Pancreas (tissue), 10 donors: ENCODE measurements around the gene FRS3. TPM values are rescaled to one million over a fixed set of nuclear protein-coding genes. Genes with fewer than 3 reads are reported as not detected.

Experiments
- ATAC-seq, 4 donors: fragments of 200-7000 bp; cut with Tn5 transposase; one replicate each; pipeline versions ENCODE4 v1.8.0 to v1.9.1; 2020; ENCODE audit warnings: mild to moderate bottlenecking in 4 of 4, moderate library complexity in 4 of 4
- DNase-seq, 6 donors: peaks; one replicate each; pipeline ENCODE4 v3.0.0-alpha.2; 2020
- FAIRE-seq: peaks from 2 replicates; lab custom pipeline; 2012; peaks lifted over from hg19 to GRCh38; lab: Jason Lieb, UNC
- H3K27ac ChIP-seq, 4 donors: fragments of 200-600 bp; sonication (generic); 1 replicate in 3 of 4; 2 replicates in 1 of 4; pipeline versions ENCODE4 v1.5.0 to v1.8.0; 2020
- H3K27me3 ChIP-seq, 4 donors: fragments of 200-600 bp; one replicate each; pipeline ENCODE4 v1.8.0; 2021
- H3K36me3 ChIP-seq, 3 donors: fragments of 200-600 bp; sonication (generic) in 1 of 3; one replicate each; pipeline versions ENCODE4 v1.5.0 to v1.8.0; 2020 to 2021
- H3K4me1 ChIP-seq, 3 donors: fragments of 200-600 bp; one replicate each; pipeline ENCODE4 v1.8.0; 2021
- H3K4me3 ChIP-seq, 4 donors: fragments of 200-600 bp; sonication (generic) in 2 of 4; one replicate each; pipeline versions ENCODE4 v1.5.0 to v1.8.0; 2020 to 2021
- H3K9me3 ChIP-seq, 4 donors: fragments of 200-600 bp; one replicate each; pipeline ENCODE4 v1.8.0; 2021
- WGBS, 2 donors: extraction: QIAGEN DNeasy Blood & Tissue Kit; methylation state at CpG; one replicate each; pipeline ENCODE4 v1.1.7; 2013; 5-methylcytosine and 5-hydroxymethylcytosine counted together
- intact Hi-C, 3 donors: fragments of 100-400 bp; cut with DNase I; formaldehyde crosslinking; loops; one replicate each; pipeline versions ENCODE4 v1.11.1 to v1.14.2; 2022
- polyA plus RNA-seq, 2 donors: library from polyadenylated mRNA; stranded (reverse); fragments of 200-250 nt; gene quantifications; one replicate each; pipeline ENCODE4 v1.2.3, GENCODE V29; 2013
- total RNA-seq, 6 donors: library from RNA; stranded (reverse); fragmentation: NEBNext Ultra II Directional in 4 of 6; extraction: Animal tissue kit (Norgen Biotek cat#: 25700) in 4 of 6; gene quantifications; one replicate each; pipeline versions ENCODE4 v1.2.1 to v1.2.4, GENCODE V29; 2021 to 2023
- TF ChIP-seq, protein P1 (sequence below), 4 donors: fragments of 200-600 bp; sonication (generic) in 3 of 4; IDR thresholded peaks; one replicate each; pipeline versions ENCODE4 v1.5.0 to v1.8.0; 2021; ENCODE audit warnings: antibody characterized with exemption in 4 of 4
- donor health status: healthy with polysubstance abuse.
- donor health status: DM: no; HTN: no; CAD: no; lungs with moderate emphysema.
- donor health status: DM: no; HTN: no; CAD: no.
- donor health status: control.
- donor health status: control.
- donor health status: Bipolar disorder and iron deficiency.
- donor health status: DM: yes; HTN: yes; CAD: no.
- donor health status: DM: no; HTN: no; CAD: no.
- donor health status: DM: no; HTN: no; CAD: no.
- donor health status: DM: yes; HTN: yes; CAD: no.

The FRS3 gene, protein sequence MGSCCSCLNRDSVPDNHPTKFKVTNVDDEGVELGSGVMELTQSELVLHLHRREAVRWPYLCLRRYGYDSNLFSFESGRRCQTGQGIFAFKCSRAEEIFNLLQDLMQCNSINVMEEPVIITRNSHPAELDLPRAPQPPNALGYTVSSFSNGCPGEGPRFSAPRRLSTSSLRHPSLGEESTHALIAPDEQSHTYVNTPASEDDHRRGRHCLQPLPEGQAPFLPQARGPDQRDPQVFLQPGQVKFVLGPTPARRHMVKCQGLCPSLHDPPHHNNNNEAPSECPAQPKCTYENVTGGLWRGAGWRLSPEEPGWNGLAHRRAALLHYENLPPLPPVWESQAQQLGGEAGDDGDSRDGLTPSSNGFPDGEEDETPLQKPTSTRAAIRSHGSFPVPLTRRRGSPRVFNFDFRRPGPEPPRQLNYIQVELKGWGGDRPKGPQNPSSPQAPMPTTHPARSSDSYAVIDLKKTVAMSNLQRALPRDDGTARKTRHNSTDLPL
- total RNA-seq (1 to 10 TPM; 2.1 to 5.2 (median 2.7) TPM), polyA plus RNA-seq (1 to 10 TPM; 6.6 to 7.8 TPM)

DNA sequence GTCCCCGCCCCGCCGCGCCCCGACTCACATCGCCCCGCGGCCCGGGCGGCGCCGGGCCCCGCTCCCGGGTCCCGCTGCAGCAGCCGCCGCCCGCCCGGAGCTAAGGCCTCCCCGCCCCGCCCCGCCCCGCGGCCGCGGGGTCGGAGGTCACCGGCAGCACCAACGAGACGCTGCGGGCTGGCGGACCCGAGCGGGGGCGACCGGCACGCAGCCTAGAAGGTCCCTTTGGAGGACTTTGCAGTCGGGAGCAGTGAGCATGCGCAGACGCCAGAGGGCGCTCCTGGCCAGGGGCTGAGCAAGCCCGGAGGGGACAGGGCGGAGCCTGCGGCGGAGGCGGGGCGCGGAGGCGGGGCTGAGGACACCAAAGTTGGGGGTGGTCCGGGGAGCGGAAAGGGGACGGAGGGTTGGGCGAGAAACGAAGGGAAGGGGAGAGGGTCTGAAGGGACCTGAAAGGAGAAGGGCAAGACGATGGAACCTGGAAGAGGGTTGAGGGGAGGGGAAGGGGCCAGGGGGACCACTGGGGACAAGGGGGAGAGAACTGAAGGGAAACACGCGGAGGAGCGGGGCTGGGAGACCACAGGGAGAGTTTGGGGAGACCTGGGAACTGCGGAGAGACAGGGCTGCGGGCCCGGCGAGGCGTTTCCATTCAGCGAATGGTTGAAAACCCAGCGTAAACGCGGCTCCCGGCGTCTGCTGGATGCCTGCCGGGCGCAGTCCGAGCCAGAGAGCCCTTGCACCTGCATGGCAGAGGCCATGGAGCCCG is at the start of gene FRS3:
Gene FRS3 (minus strand): TSS at position 113 of the 763 bp plus-strand sequence. CDS start 2,913 bp downstream, outside the sequence.
- Histone ChIP-seq H3K36me3 (no peaks in the 10 kb centered on the region), H3K9me3 (no peaks in the 10 kb centered on the region), H3K27me3 (no peaks in the 10 kb centered on the region), H3K4me1 (peaks cover 5 to 14% (median 6%) of the 10 kb centered on the region in 3 donors), H3K4me3 (peak within 1 kb of the TSS; percentile 51 to 79 (median 64)), H3K27ac (peak within 1 kb of the TSS; percentile 50 to 91 (median 72))
- no peak for FAIRE-seq
- DNase-seq, result peak; percentile 98 to 100 (median 100)
- intact Hi-C loops, result loop anchor here in 2 of 3 donors (10.0 kb wide), 3 partner anchors 155 to 265 kb away; no protein-coding TSS in a partner anchor
- 0 to 1% methylated on average over 60 to 73 of the region's 73 CpGs for WGBS, 2 donors
- ATAC-seq, result peak; percentile 90 to 97 (median 92)
- TF ChIP-seq, protein P1, sequence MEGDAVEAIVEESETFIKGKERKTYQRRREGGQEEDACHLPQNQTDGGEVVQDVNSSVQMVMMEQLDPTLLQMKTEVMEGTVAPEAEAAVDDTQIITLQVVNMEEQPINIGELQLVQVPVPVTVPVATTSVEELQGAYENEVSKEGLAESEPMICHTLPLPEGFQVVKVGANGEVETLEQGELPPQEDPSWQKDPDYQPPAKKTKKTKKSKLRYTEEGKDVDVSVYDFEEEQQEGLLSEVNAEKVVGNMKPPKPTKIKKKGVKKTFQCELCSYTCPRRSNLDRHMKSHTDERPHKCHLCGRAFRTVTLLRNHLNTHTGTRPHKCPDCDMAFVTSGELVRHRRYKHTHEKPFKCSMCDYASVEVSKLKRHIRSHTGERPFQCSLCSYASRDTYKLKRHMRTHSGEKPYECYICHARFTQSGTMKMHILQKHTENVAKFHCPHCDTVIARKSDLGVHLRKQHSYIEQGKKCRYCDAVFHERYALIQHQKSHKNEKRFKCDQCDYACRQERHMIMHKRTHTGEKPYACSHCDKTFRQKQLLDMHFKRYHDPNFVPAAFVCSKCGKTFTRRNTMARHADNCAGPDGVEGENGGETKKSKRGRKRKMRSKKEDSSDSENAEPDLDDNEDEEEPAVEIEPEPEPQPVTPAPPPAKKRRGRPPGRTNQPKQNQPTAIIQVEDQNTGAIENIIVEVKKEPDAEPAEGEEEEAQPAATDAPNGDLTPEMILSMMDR (IDR thresholded peaks at IDR 0.05), result peak; percentile 70 to 91 (median 88)

DNA sequence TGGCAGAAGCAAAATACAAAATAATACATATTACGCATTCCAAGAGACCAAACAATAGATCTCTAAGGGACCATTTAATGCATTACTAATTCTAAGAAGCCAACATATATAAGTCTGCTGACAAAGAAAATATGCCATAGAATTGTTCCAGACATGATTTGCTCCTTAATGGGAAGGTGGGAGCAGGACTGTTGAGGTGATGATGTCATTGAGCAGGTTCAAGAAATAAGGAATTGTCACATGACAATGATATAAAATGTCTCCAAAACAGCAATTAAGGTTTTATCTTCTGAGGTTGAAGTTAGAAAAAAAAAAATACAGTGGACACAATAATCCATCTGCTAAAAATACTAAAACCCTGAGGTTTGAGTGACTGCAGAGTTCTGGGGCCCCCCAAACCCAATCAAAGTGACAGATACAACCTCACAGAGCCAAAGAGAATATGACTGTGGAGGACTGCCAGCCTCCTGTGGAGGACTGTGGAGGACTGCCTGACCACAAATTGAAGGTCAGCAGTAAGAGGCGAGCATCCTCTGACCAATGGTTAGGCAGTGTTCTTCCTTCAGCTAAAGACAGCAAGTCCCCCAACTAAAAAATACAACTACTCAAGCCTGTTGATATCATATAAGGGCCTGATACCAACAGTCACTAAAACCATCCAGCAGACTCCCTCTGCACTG is 46.8 kb upstream of the FRS3 start:
- H3K4me1 ChIP-seq, result no peaks in the 10 kb centered on the region
- no peak for DNase-seq
- no peak overlapping the region for H3K4me3 ChIP-seq
- ATAC-seq, result no peak
- TF ChIP-seq, protein P1 (IDR thresholded peaks at IDR 0.05), result no peak
- no peaks in the 10 kb centered on the region for H3K36me3 ChIP-seq
- 93 to 97% methylated on average over 2 of the region's 2 CpGs for WGBS, 2 donors
- no peak overlapping the region for H3K27ac ChIP-seq
- no peaks in the 10 kb centered on the region for H3K9me3 ChIP-seq
- H3K27me3 ChIP-seq, result no peaks in the 10 kb centered on the region
- no peak for FAIRE-seq
- intact Hi-C loops, result no loop called here

DNA sequence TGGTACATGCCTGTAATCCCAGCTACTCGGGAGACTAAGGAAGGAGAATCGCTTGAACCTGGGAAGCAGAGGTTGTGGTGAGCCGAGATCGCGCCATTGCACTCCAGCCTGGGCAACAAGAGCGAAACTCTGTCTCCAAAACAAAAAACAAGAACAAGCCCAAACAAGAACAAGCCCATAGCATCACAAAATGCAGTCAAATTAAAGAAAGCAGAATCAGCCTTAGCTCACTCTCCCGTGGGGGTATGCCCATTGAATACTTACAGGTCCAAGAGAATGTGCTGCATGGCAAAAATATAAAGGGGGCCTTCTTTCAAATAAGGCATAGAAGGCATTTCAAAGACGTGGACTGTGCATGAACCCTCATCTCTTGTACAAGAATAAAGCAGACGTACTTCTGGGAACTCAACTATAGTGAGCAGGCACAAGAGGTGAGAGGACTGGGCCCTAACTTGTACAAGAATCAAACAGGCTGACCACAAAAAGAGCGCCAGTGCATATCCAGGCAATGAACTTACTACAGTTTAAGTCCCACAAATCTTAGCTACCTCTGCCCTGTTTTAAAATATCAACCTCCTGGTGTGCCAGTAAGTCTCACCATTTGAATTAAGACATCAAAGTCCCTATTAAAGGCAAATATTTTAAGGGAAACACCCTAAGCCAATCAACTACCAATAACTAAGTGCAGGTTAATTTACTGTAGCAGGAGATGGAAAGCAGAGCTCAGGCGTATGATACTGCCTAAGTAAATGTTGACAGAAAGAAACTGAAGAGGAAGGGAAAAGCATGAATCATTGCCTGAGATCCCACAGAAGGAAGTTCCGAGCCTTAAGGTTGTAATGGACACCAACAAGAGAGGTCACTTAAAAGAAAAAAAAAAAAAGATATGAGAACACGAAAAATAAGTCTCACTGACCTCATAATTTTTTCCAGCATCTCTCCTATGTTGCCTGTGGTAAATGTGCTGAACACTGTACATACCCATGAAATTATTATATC is 45.2 kb upstream of the FRS3 start:
- intact Hi-C loops, result no loop called here
- TF ChIP-seq, protein P1 (IDR thresholded peaks at IDR 0.05), result no peak
- H3K9me3 ChIP-seq, result no peaks in the 10 kb centered on the region
- no peak for FAIRE-seq
- no peaks in the 10 kb centered on the region for H3K27me3 ChIP-seq
- H3K4me3 ChIP-seq, result no peak overlapping the region
- H3K27ac ChIP-seq, result no peak overlapping the region
- peak in 2 of 4 donors; percentile 70 to 81 for ATAC-seq
- no peaks in the 10 kb centered on the region for H3K36me3 ChIP-seq
- no peaks in the 10 kb centered on the region for H3K4me1 ChIP-seq
- DNase-seq, result no peak
- 83 to 88% methylated on average over 13 of the region's 13 CpGs for WGBS, 2 donors

DNA sequence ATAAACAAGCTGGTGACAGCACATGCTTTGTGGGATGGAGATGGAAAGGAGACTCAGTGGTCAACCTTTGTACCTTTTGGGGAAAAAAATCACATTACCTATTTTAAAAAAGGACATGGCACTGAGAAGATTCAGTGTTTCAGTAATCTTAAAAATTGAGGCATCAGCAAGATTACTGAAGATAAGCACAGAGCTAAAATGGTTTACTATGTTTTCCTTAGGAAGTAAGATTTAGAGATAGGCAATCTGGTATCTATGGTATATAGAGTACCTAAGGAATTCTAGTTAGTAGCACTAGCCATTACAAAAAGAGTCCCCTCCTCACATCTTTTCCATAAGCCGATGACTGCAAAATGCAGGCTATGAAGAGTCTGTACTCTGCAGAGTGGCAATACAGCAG is 43.5 kb upstream of the FRS3 start:
- DNase-seq (no peak), ATAC-seq (no peak), FAIRE-seq (no peak)
- Histone ChIP-seq H3K4me1 (no peaks in the 10 kb centered on the region), H3K27ac (no peak overlapping the region), H3K4me3 (no peak overlapping the region), H3K9me3 (no peaks in the 10 kb centered on the region), H3K27me3 (no peaks in the 10 kb centered on the region), H3K36me3 (no peaks in the 10 kb centered on the region)
- WGBS, 2 donors, result 98 to 100% methylated on average over 1 of the region's 1 CpG
- intact Hi-C loops, result no loop called here
- TF ChIP-seq, protein P1 (IDR thresholded peaks at IDR 0.05), result no peak
